Left colon (tissue), 2 donors: ENCODE measurements around the gene CPN2. TPM values are rescaled to one million over a fixed set of nuclear protein-coding genes. Genes with fewer than 3 reads are reported as not detected.

Experiments
- ATAC-seq: fragments of 200-7000 bp; cut with Tn5 transposase; one replicate; pipeline ENCODE4 v1.9.1; 2020; ENCODE audit warnings: mild to moderate bottlenecking, moderate library complexity
- DNase-seq, 2 donors: peaks; one replicate each; pipeline ENCODE4 v3.0.0-alpha.2; 2020
- intact Hi-C, 2 donors: fragments of 100-400 bp; cut with DNase I in 1 of 2; cut with micrococcal nuclease in 1 of 2; formaldehyde crosslinking; loops; one replicate each; pipeline versions ENCODE4 v1.11.2 to v1.14.0; 2022; cut with DNase I, micrococcal nuclease
- total RNA-seq, 2 donors: library from RNA; stranded (reverse); fragmentation: NEBNext Ultra II Directional; extraction: Animal tissue kit (Norgen Biotek cat#: 25700); gene quantifications; one replicate each; pipeline ENCODE4 v1.2.1, GENCODE V29; 2021
- donor health status: DM: no; HTN: no; CAD: no.
- donor health status: DM: yes; HTN: yes; CAD: no.

The CPN2 gene
- total RNA-seq, 2 donors from 2014 or later, result not detected

GRCh38 chr3:194382892-194383223 is 31.7 kb upstream of the CPN2 start:
- DNase-seq (peak in 1 of 2 donors; percentile 16), ATAC-seq (no peak)
- intact Hi-C loops, result no loop called here

GRCh38 chr3:194382196-194382891 is 31.2 kb upstream of the CPN2 start:
- ATAC-seq (no peak), DNase-seq (peak in 1 of 2 donors; percentile 7)
- intact Hi-C loops, result no loop called here

- no peak for DNase-seq
- intact Hi-C loops, result no loop called here
- ATAC-seq, result no peak
Measured at GRCh38 chr3:194381460-194381875, 30.3 kb upstream of the CPN2 start.

GRCh38 chr3:194380326-194380725 is 29.2 kb upstream of the CPN2 start:
- intact Hi-C loops, result no loop called here
- DNase-seq (no peak), ATAC-seq (no peak)

- DNase-seq (peak in 1 of 2 donors; percentile 32), ATAC-seq (peak; percentile 76)
- intact Hi-C loops, result no loop called here
Measured at GRCh38 chr3:194379651-194380050, 28.5 kb upstream of the CPN2 start.

GRCh38 chr3:194379231-194379630 is 28.1 kb upstream of the CPN2 start:
- intact Hi-C loops, result no loop called here
- peak; percentile 16 for ATAC-seq
- no peak for DNase-seq

- DNase-seq, result no peak
- no peak for ATAC-seq
- intact Hi-C loops, result no loop called here
Measured at GRCh38 chr3:194377708-194378107, 26.6 kb upstream of the CPN2 start.

- DNase-seq, result no peak
- intact Hi-C loops, result no loop called here
- ATAC-seq, result no peak
Measured at GRCh38 chr3:194376241-194376560, 25.1 kb upstream of the CPN2 start.

- ATAC-seq, result peak; percentile 34
- intact Hi-C loops, result no loop called here
Measured at GRCh38 chr3:194375473-194376240, 24.5 kb upstream of the CPN2 start.

GRCh38 chr3:194374935-194375334 is 23.8 kb upstream of the CPN2 start:
- ATAC-seq, result no peak
- intact Hi-C loops, result no loop called here
- DNase-seq, result no peak

More at GRCh38 chr3:194375473-194376240, 24.5 kb upstream of the CPN2 start:
- DNase-seq, result no peak

GRCh38 chr3:194373899-194374298 is 22.8 kb upstream of the CPN2 start:
- intact Hi-C loops, result no loop called here
- ATAC-seq, result no peak

GRCh38 chr3:194373028-194373427 is 21.9 kb upstream of the CPN2 start:
- ATAC-seq, result no peak
- intact Hi-C loops, result no loop called here
- DNase-seq, result no peak

More at GRCh38 chr3:194373899-194374298, 22.8 kb upstream of the CPN2 start:
- DNase-seq, result no peak

GRCh38 chr3:194370753-194371152 is 19.6 kb upstream of the CPN2 start:
- intact Hi-C loops, result no loop called here
- no peak for DNase-seq

GRCh38 chr3:194369522-194370279 is 18.6 kb upstream of the CPN2 start, which contains the start of gene LRRC15:
TSS of gene LRRC15 (minus strand) at chr3:194369743. CDS start at chr3:194361043, 8,700 bp downstream.
- DNase-seq, result peak in 1 of 2 donors; percentile 19
- ATAC-seq, result peak; percentile 55
- intact Hi-C loops, result no loop called here

More at GRCh38 chr3:194370753-194371152, 19.6 kb upstream of the CPN2 start:
- ATAC-seq, result no peak

GRCh38 chr3:194368918-194369317 is 17.8 kb upstream of the CPN2 start:
- ATAC-seq, result no peak
- no peak for DNase-seq
- intact Hi-C loops, result no loop called here

GRCh38 chr3:194367992-194368841 is 17.1 kb upstream of the CPN2 start:
- ATAC-seq (no peak), DNase-seq (no peak)
- intact Hi-C loops, result no loop called here

GRCh38 chr3:194365978-194366490 is 14.9 kb upstream of the CPN2 start:
- ATAC-seq (no peak), DNase-seq (no peak)
- intact Hi-C loops, result no loop called here

- intact Hi-C loops, result no loop called here
- no peak for DNase-seq
- ATAC-seq, result no peak
Measured at GRCh38 chr3:194365526-194365925, 14.4 kb upstream of the CPN2 start.
